ENCODE measurements around the gene CTDSPL.

DNA sequence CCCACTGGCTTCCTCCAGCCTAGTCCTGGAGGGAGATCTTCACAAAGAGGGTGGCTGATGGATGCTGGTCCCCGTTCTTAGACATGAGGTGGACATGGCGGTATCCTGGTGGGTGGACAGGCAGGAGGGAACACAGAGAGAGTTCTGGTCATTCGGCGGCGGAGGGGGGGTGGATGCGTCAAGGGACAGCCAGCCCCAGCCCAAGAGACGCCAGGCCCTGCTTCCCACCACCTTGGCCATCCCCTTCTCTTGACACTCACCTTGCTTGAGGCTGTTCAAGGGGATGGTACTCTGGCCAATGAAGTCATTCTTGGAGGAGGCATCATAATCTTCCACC lies 146.0 kb downstream of the CTDSPL start:
- TF ChIP-seq POLR2AphosphoS5 (IDR thresholded peaks at IDR 0.05; ENCODE audit: low read depth, low read length) (no peak), MXI1 (IDR thresholded peaks at IDR 0.05; ENCODE audit: low read depth, low read length) (no peak)
- TF ChIP-seq, protein P1, sequence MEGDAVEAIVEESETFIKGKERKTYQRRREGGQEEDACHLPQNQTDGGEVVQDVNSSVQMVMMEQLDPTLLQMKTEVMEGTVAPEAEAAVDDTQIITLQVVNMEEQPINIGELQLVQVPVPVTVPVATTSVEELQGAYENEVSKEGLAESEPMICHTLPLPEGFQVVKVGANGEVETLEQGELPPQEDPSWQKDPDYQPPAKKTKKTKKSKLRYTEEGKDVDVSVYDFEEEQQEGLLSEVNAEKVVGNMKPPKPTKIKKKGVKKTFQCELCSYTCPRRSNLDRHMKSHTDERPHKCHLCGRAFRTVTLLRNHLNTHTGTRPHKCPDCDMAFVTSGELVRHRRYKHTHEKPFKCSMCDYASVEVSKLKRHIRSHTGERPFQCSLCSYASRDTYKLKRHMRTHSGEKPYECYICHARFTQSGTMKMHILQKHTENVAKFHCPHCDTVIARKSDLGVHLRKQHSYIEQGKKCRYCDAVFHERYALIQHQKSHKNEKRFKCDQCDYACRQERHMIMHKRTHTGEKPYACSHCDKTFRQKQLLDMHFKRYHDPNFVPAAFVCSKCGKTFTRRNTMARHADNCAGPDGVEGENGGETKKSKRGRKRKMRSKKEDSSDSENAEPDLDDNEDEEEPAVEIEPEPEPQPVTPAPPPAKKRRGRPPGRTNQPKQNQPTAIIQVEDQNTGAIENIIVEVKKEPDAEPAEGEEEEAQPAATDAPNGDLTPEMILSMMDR (IDR thresholded peaks at IDR 0.05) = no peak

Measured in SK-N-SH (cell line).